Keratinocyte (primary cell): Measurements from ENCODE around the gene CCN5. TPM values are rescaled to one million over a fixed set of nuclear protein-coding genes. Genes with fewer than 3 reads are reported as not detected.
"Not testable (repeated sequence)": the region's sequence is repeated elsewhere in the genome, so short reads cannot be mapped to it uniquely, and the experiment has no call there.

Experiments used
- DNase-seq: peaks from one replicate; pipeline ENCODE4 v3.0.0-alpha.2; 2011; ENCODE audit warnings: low read depth, missing footprints, low spot score
- FAIRE-seq: peaks from 2 replicates; lab custom pipeline; 2011; peaks lifted over from hg19 to GRCh38; lab: Jason Lieb, UNC
- H2AFZ ChIP-seq: 2 replicates; pipeline ENCODE4 v1.6.0; 2012; ENCODE audit warnings: low read length, control low read depth, inconsistent platforms; ENCODE audit not compliant: control insufficient read depth
- H3K27ac ChIP-seq: 2 replicates; pipeline ENCODE4 v1.5.1; 2011; ENCODE audit warnings: low read length; ENCODE audit not compliant: control insufficient read depth, insufficient read depth
- H3K27me3 ChIP-seq: 3 replicates; pipeline ENCODE4 v1.6.0; 2011; ENCODE audit warnings: low read length; ENCODE audit not compliant: control insufficient read depth, insufficient read depth; ENCODE audit errors: extremely low read depth
- H3K36me3 ChIP-seq, 2 experiments: 2 replicates in 1 of 2; 3 replicates in 1 of 2; pipeline ENCODE4 v1.5.1; 2011; ENCODE audit warnings: low read length in 2 of 2, mild to moderate bottlenecking in 1 of 2; ENCODE audit not compliant: control insufficient read depth in 2 of 2, insufficient read depth in 2 of 2; ENCODE audit errors: extremely low read depth in 1 of 2
- H3K4me1 ChIP-seq: 3 replicates; pipeline ENCODE4 v1.5.1; 2011; ENCODE audit warnings: low read length; ENCODE audit not compliant: control insufficient read depth, insufficient read depth; ENCODE audit errors: extremely low read depth
- H3K4me2 ChIP-seq: 3 replicates; pipeline ENCODE4 v1.6.0; 2011; ENCODE audit warnings: low read depth, low read length; ENCODE audit not compliant: control insufficient read depth, insufficient read depth; ENCODE audit errors: extremely low read depth
- H3K4me3 ChIP-seq, 3 experiments: fragments of 200-600 bp in 1 of 3; sonication (generic) in 1 of 3; 2 replicates in 2 of 3; 3 replicates in 1 of 3; pipeline ENCODE4 v1.5.1; 2011 to 2016; ENCODE audit warnings: low read length in 3 of 3, mild to moderate bottlenecking in 3 of 3, control low read depth in 2 of 3, inconsistent platforms in 1 of 3, low read depth in 1 of 3, mixed read lengths in 1 of 3, mixed run types in 1 of 3, moderate library complexity in 1 of 3; ENCODE audit not compliant: control insufficient read depth in 2 of 3, insufficient read depth in 2 of 3; ENCODE audit errors: extremely low read depth in 1 of 3
- H3K79me2 ChIP-seq: 2 replicates; pipeline ENCODE4 v1.6.0; 2012; ENCODE audit warnings: low read length; ENCODE audit not compliant: control insufficient read depth, insufficient read depth
- H3K9ac ChIP-seq: 3 replicates; pipeline ENCODE4 v1.6.0; 2011; ENCODE audit warnings: low read length; ENCODE audit not compliant: control insufficient read depth, insufficient read depth; ENCODE audit errors: extremely low read depth
- H3K9me1 ChIP-seq: 3 replicates; pipeline ENCODE4 v1.6.0; 2011; ENCODE audit warnings: low read length; ENCODE audit not compliant: control insufficient read depth, insufficient read depth; ENCODE audit errors: extremely low read depth
- H3K9me3 ChIP-seq: 2 replicates; pipeline ENCODE4 v1.5.1; 2012; ENCODE audit warnings: low read depth, low read length; ENCODE audit not compliant: control insufficient read depth
- H4K20me1 ChIP-seq: 3 replicates; pipeline ENCODE4 v1.6.0; 2011; ENCODE audit warnings: low read length; ENCODE audit not compliant: control insufficient read depth, insufficient read depth; ENCODE audit errors: extremely low read depth
- CTCF ChIP-seq, 3 experiments: IDR thresholded peaks in 1 of 3; conservative IDR thresholded peaks in 1 of 3; optimal IDR thresholded peaks in 1 of 3; 2 replicates in 2 of 3; 3 replicates in 1 of 3; pipeline versions ENCODE3 to v1.5.1; 2011; ENCODE audit warnings: low read length in 3 of 3, mild to moderate bottlenecking in 3 of 3, moderate library complexity in 2 of 3, control low read depth in 1 of 3, inconsistent platforms in 1 of 3; ENCODE audit not compliant: insufficient read depth in 2 of 3; ENCODE audit errors: extremely low read depth in 1 of 3
- EZH2 ChIP-seq: IDR thresholded peaks from one replicate; pipeline ENCODE4 v1.6.1; 2012; ENCODE audit warnings: inconsistent platforms, mild to moderate bottlenecking, low read length, moderate library complexity
- dilution Hi-C: fragments of 300-500 bp; cut with MboI; formaldehyde crosslinking; loops from one replicate; pipeline ENCODE4 v1.7.0; 2020; ENCODE audit warnings: low sequenced_read_pairs; ENCODE audit not compliant: extremely low pct_ligation_motif_present
- polyA minus RNA-seq, 3 experiments: library from RNA; depleted of rRNA, polyadenylated mRNA; stranded (reverse); fragments of >200 nt; gene quantifications; 1 replicate in 1 of 3; 2 replicates in 1 of 3; 3 replicates in 1 of 3; pipeline ENCODE4 v1.2.3, GENCODE V29; 2011
- polyA plus RNA-seq, 5 experiments: library from polyadenylated mRNA; depleted of rRNA in 3 of 5; stranded (reverse) in 3 of 5; stranded (forward) in 1 of 5; unstranded in 1 of 5; fragments of >200 nt; gene quantifications; 1 replicate in 1 of 5; 2 replicates in 3 of 5; 3 replicates in 1 of 5; pipeline versions ENCODE4 v1.2.1 to v1.2.3, GENCODE V29; 2011 to 2012; ENCODE audit warnings: missing spikeins in 2 of 5, low read depth in 1 of 5, low replicate concordance in 1 of 5

Gene CCN5
- polyA plus RNA-seq (0.50 TPM in 1 of 3 replicates, not detected in the others), polyA minus RNA-seq (0.76 TPM in 1 of 3 replicates, not detected in the others)
- not detected for polyA plus RNA-seq (2011; ENCODE audit: low read depth)
- polyA plus RNA-seq (2011; cell fraction: cytosol; rRNA removed) = 0.09 and 0.22 TPM in 2 replicates
- 0.16 and 0.29 TPM in 2 replicates for polyA plus RNA-seq (2011; cell fraction: nucleus; rRNA removed)
- polyA plus RNA-seq (2012; ENCODE audit: low replicate concordance) = not detected in 2 replicates
- 3.6 TPM for polyA minus RNA-seq (2011; cell fraction: cytosol; rRNA and poly(A)+ RNA removed)
- polyA minus RNA-seq (2011; cell fraction: nucleus; rRNA and poly(A)+ RNA removed) = 1.4 and 1.8 TPM in 2 replicates

GRCh38 chr20:44714701-44715498, at the start of gene CCN5:
TSS of gene CCN5 (plus strand) at chr20:44715369. CDS start at chr20:44715391, 22 bp downstream.
- no peak for FAIRE-seq
- H3K9ac ChIP-seq = no peak within 1 kb of the TSS
- H3K4me2 ChIP-seq = peak within 1 kb of the TSS; percentile 50

GRCh38 chr20:44666066-44666465, 49.1 kb upstream of the CCN5 start:
- H3K27ac ChIP-seq = no peak overlapping the region
- FAIRE-seq = no peak
- H3K27me3 ChIP-seq = peaks cover 5% of the 10 kb centered on the region
- no peak overlapping the region for H2AFZ ChIP-seq
- TF ChIP-seq CTCF (optimal IDR thresholded peaks at IDR 0.05 in 1 of 3, IDR thresholded peaks at IDR 0.05 in 1 of 3, conservative IDR thresholded peaks at IDR 0.05 in 1 of 3; ENCODE audit: extremely low read depth in 1 of 3, insufficient read depth in 2 of 3, low read length in 3 of 3) (no peak), EZH2 (no peak)
- no peaks in the 10 kb centered on the region for H4K20me1 ChIP-seq
- no peaks in the 10 kb centered on the region for H3K79me2 ChIP-seq
- no peak overlapping the region for H3K4me3 ChIP-seq
- no peaks in the 10 kb centered on the region for H3K9me1 ChIP-seq
- no peak overlapping the region for H3K4me2 ChIP-seq
- no peaks in the 10 kb centered on the region for H3K9me3 ChIP-seq
- no peaks in the 10 kb centered on the region for H3K4me1 ChIP-seq
- no peak for DNase-seq
- H3K36me3 ChIP-seq = no peaks in the 10 kb centered on the region
- H3K9ac ChIP-seq = no peak overlapping the region
- dilution Hi-C loops = no loop called here

More at GRCh38 chr20:44714701-44715498, at the start of gene CCN5:
- Histone ChIP-seq H3K4me3 (no peak within 1 kb of the TSS), H3K4me1 (peaks cover 28% of the 10 kb centered on the region), H3K27me3 (no peaks in the 10 kb centered on the region), H3K36me3 (no peaks in the 10 kb centered on the region), H3K79me2 (no peaks in the 10 kb centered on the region), H3K9me3 (no peaks in the 10 kb centered on the region), H2AFZ (no peak within 1 kb of the TSS), H4K20me1 (no peaks in the 10 kb centered on the region), H3K9me1 (no peaks in the 10 kb centered on the region), H3K27ac (no peak within 1 kb of the TSS)
- no peak for TF ChIP-seq CTCF (optimal IDR thresholded peaks at IDR 0.05 in 1 of 3, IDR thresholded peaks at IDR 0.05 in 1 of 3, conservative IDR thresholded peaks at IDR 0.05 in 1 of 3; ENCODE audit: extremely low read depth in 1 of 3, insufficient read depth in 2 of 3, low read length in 3 of 3)
- no peak for TF ChIP-seq EZH2
- DNase-seq = no peak
- dilution Hi-C loops = no loop called here

- H3K4me1 ChIP-seq, FAIRE-seq, H3K27ac ChIP-seq, H3K36me3 ChIP-seq, H3K4me3 ChIP-seq, H3K27me3 ChIP-seq, H3K9ac ChIP-seq, H4K20me1 ChIP-seq, H3K9me3 ChIP-seq, dilution Hi-C loops, H3K79me2 ChIP-seq, H3K4me2 ChIP-seq, DNase-seq, H3K9me1 ChIP-seq, H2AFZ ChIP-seq: not testable (repeated sequence)
Observed at GRCh38 chr20:44670851-44671250, 44.3 kb upstream of the CCN5 start.
